Ishikawa (cell line): ENCODE results near the gene RETSAT.

Source experiments
- CEBPB ChIP-seq: IDR thresholded peaks from 2 replicates; pipeline ENCODE4 v1.6.1; 2012
- CREB1 ChIP-seq: IDR thresholded peaks from 2 replicates; pipeline ENCODE4 v1.6.1; 2012; ENCODE audit warnings: low read depth
- EGR1 ChIP-seq: IDR thresholded peaks from 2 replicates; pipeline ENCODE4 v1.6.1; 2012
- EP300 ChIP-seq: IDR thresholded peaks from 2 replicates; pipeline ENCODE4 v1.6.1; 2012; ENCODE audit warnings: borderline replicate concordance
- FOXM1 ChIP-seq: IDR thresholded peaks from 2 replicates; pipeline ENCODE4 v1.6.1; 2012; ENCODE audit warnings: low read depth, borderline replicate concordance
- NFIC ChIP-seq: IDR thresholded peaks from 2 replicates; pipeline ENCODE4 v1.6.1; 2012
- RAD21 ChIP-seq: IDR thresholded peaks from 2 replicates; pipeline ENCODE4 v1.6.1; 2012; ENCODE audit warnings: low read depth
- REST ChIP-seq: IDR thresholded peaks from 2 replicates; pipeline ENCODE4 v1.6.1; 2012; ENCODE audit warnings: low read depth, mild to moderate bottlenecking
- TAF1 ChIP-seq: IDR thresholded peaks from 2 replicates; pipeline ENCODE4 v1.6.1; 2012; ENCODE audit warnings: low read depth, mild to moderate bottlenecking
- TCF12 ChIP-seq: IDR thresholded peaks from 2 replicates; pipeline ENCODE4 v1.6.1; 2012; ENCODE audit warnings: low read depth
- TEAD4 ChIP-seq: IDR thresholded peaks from 2 replicates; pipeline ENCODE4 v1.6.1; 2012
- USF1 ChIP-seq: IDR thresholded peaks from 2 replicates; pipeline ENCODE4 v1.6.1; 2012
- YY1 ChIP-seq: IDR thresholded peaks from 2 replicates; pipeline ENCODE4 v1.6.1; 2012; ENCODE audit warnings: low read depth
- ZBTB7A ChIP-seq: IDR thresholded peaks from 2 replicates; pipeline ENCODE4 v1.6.1; 2012; ENCODE audit warnings: low read depth
- TF ChIP-seq, protein P1 (sequence below): IDR thresholded peaks from 2 replicates; pipeline ENCODE4 v1.6.1; 2012

The RETSAT gene

DNA sequence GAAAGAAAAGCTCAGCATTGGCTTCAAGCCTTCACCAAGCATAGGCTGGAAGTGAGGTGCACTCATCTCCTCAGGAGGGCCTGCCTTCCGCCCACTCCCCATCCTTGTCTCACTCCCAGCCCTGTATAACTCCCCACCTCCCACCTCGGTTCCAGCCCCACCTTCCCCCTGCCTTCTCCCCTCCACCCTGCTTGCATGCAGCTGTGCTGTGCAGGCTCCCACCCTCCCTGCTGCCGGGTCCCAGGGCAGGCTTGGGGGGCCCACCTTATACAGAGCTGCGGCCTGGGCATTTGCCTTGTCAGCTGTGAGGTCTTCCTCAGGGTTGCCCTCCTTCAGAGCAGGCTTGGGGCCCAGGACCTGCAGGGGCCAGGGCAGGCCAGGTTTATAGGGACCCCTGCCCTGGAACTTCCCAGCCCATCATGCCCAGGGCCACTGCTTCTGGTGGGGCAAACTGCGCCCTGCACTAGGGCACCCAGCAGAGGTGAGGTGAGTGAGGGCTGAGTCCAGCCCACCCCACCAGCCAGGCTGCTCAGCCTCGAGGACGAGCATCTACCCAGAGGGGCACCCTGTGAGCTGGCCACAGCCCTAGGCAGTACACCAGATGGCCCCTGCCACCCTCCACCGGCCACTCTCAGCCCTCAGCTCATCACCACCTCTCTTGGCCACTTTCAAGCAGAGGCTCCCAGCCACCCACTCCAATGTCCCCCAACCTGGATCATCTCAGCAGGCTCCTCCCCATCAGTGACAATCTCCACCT lies 44.3 kb upstream of the RETSAT start:
- no peak for TF ChIP-seq TCF12

- TF ChIP-seq TAF1 (no peak), REST (no peak), ZBTB7A (no peak)
Observed at GRCh38 chr2:85397925-85398331, 43.6 kb upstream of the RETSAT start.

DNA sequence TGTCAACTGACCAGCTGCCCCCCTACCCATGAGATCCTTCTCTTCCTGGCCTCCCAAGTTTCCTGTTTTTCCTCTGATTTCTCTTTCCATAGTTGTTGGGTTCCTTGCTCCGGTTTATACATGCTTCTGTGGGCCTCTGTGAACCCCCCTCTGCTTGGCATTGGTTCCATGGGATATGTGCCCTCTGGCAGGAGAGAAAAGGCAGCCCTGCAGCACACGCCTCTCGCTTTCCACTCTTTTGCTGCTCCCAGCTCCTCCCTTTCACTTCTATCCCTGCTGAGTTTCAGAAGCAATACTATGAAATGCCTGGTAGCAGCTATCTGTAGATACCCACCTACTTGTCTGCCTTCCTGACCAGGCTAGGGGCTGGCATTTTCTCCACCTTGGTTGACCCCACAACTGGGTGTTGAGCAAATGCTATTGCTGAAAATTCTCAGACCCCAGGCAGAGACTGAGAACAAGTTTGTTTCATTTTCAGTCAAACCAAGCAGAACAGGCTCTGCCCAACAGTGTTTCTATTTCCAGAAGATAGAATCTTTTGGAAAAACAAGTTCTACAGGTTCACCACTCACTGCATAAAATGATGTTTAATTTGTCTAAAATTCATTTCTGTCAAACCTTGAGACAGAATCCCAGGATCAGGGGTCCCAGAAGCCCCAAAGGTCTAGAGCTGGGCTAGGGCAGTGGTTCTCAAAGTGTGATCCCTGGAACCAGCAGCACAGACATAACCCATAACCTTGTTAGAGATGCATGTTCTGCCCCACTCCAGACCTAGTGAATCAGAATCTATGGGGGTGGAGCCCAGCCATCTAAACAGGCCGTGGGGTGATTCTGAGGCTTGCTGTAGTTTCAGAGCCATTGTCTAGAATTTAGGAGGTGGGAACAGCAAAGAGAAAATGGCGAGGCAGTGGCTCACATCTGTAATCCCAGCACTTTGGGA lies 42.5 kb upstream of the RETSAT start:
- TF ChIP-seq NFIC (no peak; the same call in 1 of the 2 replicates), TAF1 (no peak), TCF12 (peak; percentile 31; the same call in 1 of the 2 replicates), RAD21 (no peak), CEBPB (no peak), ZBTB7A (no peak), YY1 (no peak), CREB1 (no peak), EP300 (no peak), TEAD4 (0 out of 2 replicates have a peak, but pooled peaks have one; percentile 1), REST (no peak), FOXM1 (no peak), EGR1 (no peak), USF1 (no peak)
- TF ChIP-seq, protein P1, sequence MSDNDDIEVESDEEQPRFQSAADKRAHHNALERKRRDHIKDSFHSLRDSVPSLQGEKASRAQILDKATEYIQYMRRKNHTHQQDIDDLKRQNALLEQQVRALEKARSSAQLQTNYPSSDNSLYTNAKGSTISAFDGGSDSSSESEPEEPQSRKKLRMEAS: no peak

DNA sequence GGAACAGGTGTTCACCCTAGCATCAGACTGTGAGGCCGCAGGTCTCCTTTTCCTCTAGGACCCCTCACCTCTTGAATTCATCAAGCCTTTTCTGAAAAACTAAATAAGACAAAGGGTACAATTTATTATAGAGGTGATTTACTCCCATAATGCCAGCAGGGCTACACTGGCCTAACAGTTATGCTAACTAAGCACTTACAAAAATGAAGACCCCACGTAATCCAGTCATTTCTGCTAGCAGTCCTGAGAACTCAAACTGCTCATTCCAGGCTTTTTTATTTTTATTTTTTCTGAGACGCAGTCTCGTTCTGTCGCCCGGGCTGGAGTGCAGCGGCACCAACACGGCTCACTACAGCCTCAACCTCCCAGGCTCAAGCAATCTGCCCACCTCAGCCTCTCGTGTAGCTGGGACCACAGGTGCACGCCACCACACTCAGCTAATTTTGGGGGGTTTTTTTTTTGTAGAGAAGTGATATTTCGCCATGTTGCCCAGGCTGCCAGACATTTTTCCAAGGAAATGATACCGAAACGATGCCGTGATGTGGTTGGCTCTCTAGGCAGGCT lies 41.7 kb upstream of the RETSAT start:
- no peak for TF ChIP-seq USF1

DNA sequence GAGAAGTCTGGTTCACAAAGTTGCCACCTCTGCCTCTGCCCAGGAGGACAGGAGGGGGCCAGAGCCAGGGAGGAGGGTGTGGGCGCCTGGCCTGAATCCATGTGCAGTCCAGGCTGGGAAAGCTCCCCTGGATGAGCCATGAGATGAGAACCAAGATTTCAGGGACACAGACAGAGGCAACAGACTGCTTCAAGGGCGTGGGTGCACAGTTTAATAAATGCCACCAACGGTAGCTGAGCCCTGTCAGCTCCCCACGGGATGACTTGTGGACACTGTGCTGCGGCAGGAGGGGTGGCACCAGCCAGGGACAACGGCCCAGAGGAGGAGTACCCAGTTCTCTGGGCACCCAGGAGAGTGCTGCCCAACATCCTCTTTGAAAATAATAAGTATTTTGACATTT lies 40.6 kb upstream of the RETSAT start:
- TF ChIP-seq CREB1 (no peak), YY1 (no peak)
- TF ChIP-seq, protein P1: no peak

GRCh38 chr2:85394261-85394681 lies 39.9 kb upstream of the RETSAT start:
- TF ChIP-seq CREB1 (no peak), FOXM1 (no peak), YY1 (no peak), NFIC (peak; percentile 61; the same call in 1 of the 2 replicates)

DNA sequence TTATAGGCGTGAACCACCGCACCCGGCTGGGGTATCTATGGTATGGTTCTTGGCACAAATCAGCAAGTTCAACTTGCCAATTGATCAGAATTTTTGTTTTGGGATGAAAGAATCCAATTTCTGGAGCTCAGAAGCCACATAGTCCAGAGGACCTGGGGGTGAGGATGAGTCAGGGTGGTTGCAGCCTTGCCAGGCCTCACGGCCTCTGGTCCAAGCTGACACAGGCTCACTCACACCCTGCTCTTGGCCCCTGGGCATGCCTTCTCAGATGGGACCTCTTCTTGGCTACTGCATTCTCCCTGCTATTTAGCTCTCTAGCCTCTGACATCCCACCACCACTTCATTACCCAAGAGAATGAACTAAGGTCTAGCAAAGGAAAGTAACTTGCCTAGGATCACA lies 39.5 kb upstream of the RETSAT start:
- TF ChIP-seq CREB1 (no peak), YY1 (no peak), EP300 (no peak), FOXM1 (no peak), ZBTB7A (no peak), USF1 (no peak)
- TF ChIP-seq, protein P1: no peak
